Measurements from ENCODE around the gene SOCS1. TPM values are rescaled to one million over a fixed set of nuclear protein-coding genes. Genes with fewer than 3 reads are reported as not detected.
"Not testable (repeated sequence)": the region's sequence is repeated elsewhere in the genome, so short reads cannot be mapped to it uniquely, and the experiment has no call there.

SOCS1 gene
- total and polyA plus RNA-seq, 4 donors = 13.8 to 39.7 (median 23.6) TPM

DNA sequence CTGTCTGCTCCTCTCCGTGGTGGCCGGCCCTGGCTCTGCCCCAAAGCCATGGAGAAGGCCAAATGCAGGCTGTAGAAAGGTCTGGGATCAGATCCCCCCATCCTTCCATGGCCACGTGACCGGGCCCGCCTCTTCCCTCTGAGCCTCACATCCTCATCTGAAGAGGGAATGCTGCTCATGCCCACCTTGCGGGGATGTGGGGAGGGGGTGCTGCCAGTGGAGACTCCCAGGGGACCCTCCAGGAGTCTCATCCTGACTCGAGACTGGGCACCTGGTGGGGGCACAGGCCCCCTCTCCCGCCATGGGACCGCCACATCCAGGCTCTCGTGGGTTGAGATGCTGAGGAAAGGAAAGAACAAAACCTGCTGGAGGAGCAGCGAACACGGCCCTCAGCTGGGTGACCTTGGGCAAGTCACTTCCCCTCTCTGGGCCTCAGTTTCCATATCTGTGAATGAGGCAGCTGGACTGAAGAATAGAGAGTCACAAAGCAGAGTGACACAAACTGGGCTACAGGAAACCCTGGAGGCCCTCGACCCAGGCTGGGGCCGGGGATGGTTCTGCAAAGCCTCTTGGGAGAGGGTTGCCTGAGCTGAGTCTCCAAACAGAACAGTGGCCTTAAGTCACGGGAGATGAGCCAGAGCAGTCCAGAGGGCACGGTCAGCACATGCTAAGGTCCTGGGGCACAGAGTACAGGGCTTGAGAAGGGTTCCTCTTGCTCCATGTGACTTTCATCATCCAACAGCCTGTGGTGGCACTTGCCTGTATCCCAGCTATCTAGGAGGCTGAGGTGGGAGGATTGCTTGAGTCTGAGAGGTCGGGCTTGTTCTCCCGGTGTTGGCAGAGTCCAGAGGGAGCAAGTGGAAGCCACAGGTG lies 30.1 kb downstream of the SOCS1 start:
- H3K9ac ChIP-seq (ENCODE audit: insufficient read depth in 1 of 2, low read length in 2 of 2) = no peak overlapping the region
- no peaks in the 10 kb centered on the region for H3K36me3 ChIP-seq (ENCODE audit: control insufficient read depth in 4 of 4, insufficient read depth in 4 of 4, low read length in 4 of 4)
- H3K27me3 ChIP-seq (ENCODE audit: control insufficient read depth in 3 of 3, insufficient read depth in 3 of 3, low read length in 2 of 3) = no peaks in the 10 kb centered on the region
- ATAC-seq (ENCODE audit: insufficient read depth, low FRiP score) (no peak), DNase-seq (no peak)
- H3K9me3 ChIP-seq (ENCODE audit: control insufficient read depth in 4 of 4, insufficient read depth in 3 of 4, low read length in 3 of 4) = no peaks in the 10 kb centered on the region
- WGBS, 2 donors = 79% methylated on average over 18 of the region's 18 CpGs
- TF ChIP-seq, protein P1, sequence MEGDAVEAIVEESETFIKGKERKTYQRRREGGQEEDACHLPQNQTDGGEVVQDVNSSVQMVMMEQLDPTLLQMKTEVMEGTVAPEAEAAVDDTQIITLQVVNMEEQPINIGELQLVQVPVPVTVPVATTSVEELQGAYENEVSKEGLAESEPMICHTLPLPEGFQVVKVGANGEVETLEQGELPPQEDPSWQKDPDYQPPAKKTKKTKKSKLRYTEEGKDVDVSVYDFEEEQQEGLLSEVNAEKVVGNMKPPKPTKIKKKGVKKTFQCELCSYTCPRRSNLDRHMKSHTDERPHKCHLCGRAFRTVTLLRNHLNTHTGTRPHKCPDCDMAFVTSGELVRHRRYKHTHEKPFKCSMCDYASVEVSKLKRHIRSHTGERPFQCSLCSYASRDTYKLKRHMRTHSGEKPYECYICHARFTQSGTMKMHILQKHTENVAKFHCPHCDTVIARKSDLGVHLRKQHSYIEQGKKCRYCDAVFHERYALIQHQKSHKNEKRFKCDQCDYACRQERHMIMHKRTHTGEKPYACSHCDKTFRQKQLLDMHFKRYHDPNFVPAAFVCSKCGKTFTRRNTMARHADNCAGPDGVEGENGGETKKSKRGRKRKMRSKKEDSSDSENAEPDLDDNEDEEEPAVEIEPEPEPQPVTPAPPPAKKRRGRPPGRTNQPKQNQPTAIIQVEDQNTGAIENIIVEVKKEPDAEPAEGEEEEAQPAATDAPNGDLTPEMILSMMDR (IDR thresholded peaks at IDR 0.05; ENCODE audit: control extremely low read depth, extremely low read depth) = no peak
- no peak overlapping the region for H3K27ac ChIP-seq (ENCODE audit: low read depth in 1 of 2, low read length in 1 of 2)
- H3K4me3 ChIP-seq = no peak overlapping the region
- peaks cover 0 to 7% (median 0%) of the 10 kb centered on the region in 5 donors for H3K4me1 ChIP-seq (ENCODE audit: control insufficient read depth in 5 of 5, insufficient read depth in 5 of 5, low read length in 5 of 5)

DNA sequence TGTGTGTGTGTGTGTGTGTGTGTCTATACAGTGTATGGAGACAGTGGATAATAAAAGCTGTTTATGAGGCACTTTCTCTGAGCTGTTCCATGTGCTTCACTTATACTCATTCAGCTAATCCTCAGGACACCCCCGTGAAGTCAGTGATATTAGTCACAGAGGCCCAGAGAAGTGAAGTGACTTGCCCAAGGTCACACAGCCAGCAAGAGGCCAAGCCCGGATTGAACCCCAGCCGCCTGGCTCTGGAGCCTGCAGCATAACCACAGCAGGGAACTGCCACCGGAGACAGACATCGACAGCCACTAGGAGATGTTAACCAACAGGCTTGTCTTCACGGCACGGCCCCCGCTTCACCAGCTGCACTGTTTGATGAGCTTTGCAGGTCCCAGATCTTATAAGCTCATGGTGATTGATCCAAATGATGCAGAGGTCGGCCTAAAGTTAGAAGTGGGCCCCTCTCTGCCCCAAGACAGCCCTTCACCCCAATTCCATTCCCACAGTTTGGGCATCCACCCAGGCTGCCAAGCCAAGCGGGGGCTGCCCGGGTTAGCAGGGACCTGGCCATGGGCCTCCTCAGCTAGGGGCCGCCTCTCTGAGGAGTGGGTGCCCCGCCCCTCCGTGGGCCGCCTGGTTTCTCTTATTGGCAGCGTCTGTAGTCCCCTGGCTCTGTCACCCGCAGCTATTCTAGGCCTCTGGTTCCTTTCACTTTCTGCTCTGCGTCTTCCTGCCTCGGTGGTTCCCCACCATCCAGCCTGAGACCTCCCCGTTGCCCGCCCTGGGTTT lies 30.9 kb downstream of the SOCS1 start:
- ATAC-seq (ENCODE audit: insufficient read depth, low FRiP score) = no peak
- H3K4me3 ChIP-seq = no peak overlapping the region
- 57 to 65% methylated on average over 18 to 21 of the region's 21 CpGs for WGBS, 2 donors

DNA sequence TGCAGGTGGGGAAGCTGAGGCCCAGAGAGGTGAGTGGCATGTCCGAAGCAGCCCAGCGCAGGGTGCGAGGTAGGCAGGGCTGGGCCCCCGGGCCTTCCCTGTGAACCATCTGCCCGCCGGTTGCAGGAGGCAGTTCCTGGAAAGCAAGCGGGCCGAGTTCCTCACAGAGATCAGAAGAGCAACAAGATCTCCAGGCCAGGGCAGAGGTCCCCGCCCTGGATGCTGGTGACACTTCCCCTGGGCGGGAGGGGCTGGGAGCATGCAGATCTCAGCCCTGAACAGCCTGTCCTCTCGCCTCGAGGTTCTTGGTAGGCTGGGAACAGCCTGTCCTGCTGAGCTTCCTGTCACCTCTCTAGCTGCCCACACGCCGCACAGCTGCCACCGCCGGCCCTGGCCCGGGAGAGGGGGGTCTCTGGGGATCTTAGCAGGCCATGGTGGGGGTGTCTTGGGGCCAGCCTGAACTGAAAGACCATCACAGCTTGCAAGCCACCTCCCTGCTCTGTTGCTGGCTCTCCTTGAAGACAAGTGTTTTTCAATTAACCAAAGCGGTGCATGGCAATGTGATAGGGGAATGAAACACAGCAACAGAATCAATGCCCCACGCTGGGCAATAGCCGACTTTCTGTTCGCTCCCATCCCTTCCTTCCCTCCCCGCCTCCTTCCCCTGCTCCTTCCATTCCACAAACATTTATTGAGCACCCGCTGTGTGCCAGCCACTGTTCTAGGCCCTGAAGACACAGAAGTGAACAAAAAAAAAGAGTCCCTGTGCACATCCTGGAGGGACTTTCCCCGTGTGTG lies 31.7 kb downstream of the SOCS1 start:
- H3K9ac ChIP-seq (ENCODE audit: insufficient read depth in 1 of 2, low read length in 2 of 2) = no peak overlapping the region
- TF ChIP-seq, protein P1 (IDR thresholded peaks at IDR 0.05; ENCODE audit: control extremely low read depth, extremely low read depth) = no peak
- H3K27me3 ChIP-seq (ENCODE audit: control insufficient read depth in 3 of 3, insufficient read depth in 3 of 3, low read length in 2 of 3) = no peaks in the 10 kb centered on the region
- H3K4me3 ChIP-seq = no peak overlapping the region
- H3K4me1 ChIP-seq (ENCODE audit: control insufficient read depth in 5 of 5, insufficient read depth in 5 of 5, low read length in 5 of 5) = peaks cover 0 to 7% (median 0%) of the 10 kb centered on the region in 5 donors
- no peaks in the 10 kb centered on the region for H3K36me3 ChIP-seq (ENCODE audit: control insufficient read depth in 4 of 4, insufficient read depth in 4 of 4, low read length in 4 of 4)
- peak; percentile 81 for ATAC-seq (ENCODE audit: insufficient read depth, low FRiP score)
- peaks cover 0 to under 1% (median 0%) of the 10 kb centered on the region in 4 donors for H3K9me3 ChIP-seq (ENCODE audit: control insufficient read depth in 4 of 4, insufficient read depth in 3 of 4, low read length in 3 of 4)
- 26 to 41% methylated on average over 24 of the region's 24 CpGs for WGBS, 2 donors
- DNase-seq = peak in 2 of 3 donors; percentile 32 to 33
- H3K27ac ChIP-seq (ENCODE audit: low read depth in 1 of 2, low read length in 1 of 2) = peak overlapping the region in 1 of 2 donors; percentile 85

More for the DNA sequence above, 30.9 kb downstream of the SOCS1 start:
- no peaks in the 10 kb centered on the region for H3K9me3 ChIP-seq (ENCODE audit: control insufficient read depth in 4 of 4, insufficient read depth in 3 of 4, low read length in 3 of 4)
- H3K4me1 ChIP-seq (ENCODE audit: control insufficient read depth in 5 of 5, insufficient read depth in 5 of 5, low read length in 5 of 5) = peaks cover 0 to 7% (median 0%) of the 10 kb centered on the region in 5 donors
- H3K36me3 ChIP-seq (ENCODE audit: control insufficient read depth in 4 of 4, insufficient read depth in 4 of 4, low read length in 4 of 4) = no peaks in the 10 kb centered on the region
- TF ChIP-seq, protein P1 (IDR thresholded peaks at IDR 0.05; ENCODE audit: control extremely low read depth, extremely low read depth) = no peak
- peak overlapping the region in 1 of 2 donors; percentile 67 for H3K27ac ChIP-seq (ENCODE audit: low read depth in 1 of 2, low read length in 1 of 2)
- DNase-seq = peak; percentile 45 to 66 (median 55)
- H3K9ac ChIP-seq (ENCODE audit: insufficient read depth in 1 of 2, low read length in 2 of 2) = no peak overlapping the region
- H3K27me3 ChIP-seq (ENCODE audit: control insufficient read depth in 3 of 3, insufficient read depth in 3 of 3, low read length in 2 of 3) = no peaks in the 10 kb centered on the region

DNA sequence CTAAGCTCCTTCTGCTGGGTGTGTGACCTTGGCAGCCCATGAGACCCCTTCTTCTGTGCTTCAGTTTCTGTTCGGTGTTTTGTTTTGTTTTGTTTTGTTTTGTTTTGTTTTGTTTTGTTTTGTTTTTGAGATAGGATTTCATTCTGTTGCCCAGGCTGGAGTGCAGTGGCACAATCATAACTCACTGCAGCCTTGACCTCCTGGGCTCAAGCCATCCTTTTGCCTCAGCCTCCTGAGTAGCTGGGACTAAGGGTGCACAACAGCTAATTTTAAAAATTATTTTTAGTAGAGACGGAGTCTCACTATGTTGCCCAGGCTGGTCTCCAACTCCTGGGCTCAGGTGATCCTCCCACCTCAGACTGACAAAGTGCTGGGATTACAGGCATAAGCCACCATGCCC lies 35.5 kb downstream of the SOCS1 start:
- not testable (repeated sequence) for ATAC-seq (ENCODE audit: insufficient read depth, low FRiP score); H3K36me3 ChIP-seq (ENCODE audit: control insufficient read depth in 4 of 4, insufficient read depth in 4 of 4, low read length in 4 of 4); H3K4me1 ChIP-seq (ENCODE audit: control insufficient read depth in 5 of 5, insufficient read depth in 5 of 5, low read length in 5 of 5); DNase-seq; H3K4me3 ChIP-seq; H3K27me3 ChIP-seq (ENCODE audit: control insufficient read depth in 3 of 3, insufficient read depth in 3 of 3, low read length in 2 of 3); H3K27ac ChIP-seq (ENCODE audit: low read depth in 1 of 2, low read length in 1 of 2); H3K9ac ChIP-seq (ENCODE audit: insufficient read depth in 1 of 2, low read length in 2 of 2)
- 72 to 91% methylated on average over 2 of the region's 2 CpGs for WGBS, 2 donors
- H3K9me3 ChIP-seq (ENCODE audit: control insufficient read depth in 4 of 4, insufficient read depth in 3 of 4, low read length in 3 of 4) = peaks cover 0 to 17% (median 8%) of the 10 kb centered on the region in 4 donors
